Activated CD8-positive, alpha-beta T cell treated with anti-CD3 and anti-CD28 coated beads for 36 hours (primary cell): Measurements from ENCODE around the gene GNB1L. TPM values are rescaled to one million over a fixed set of nuclear protein-coding genes. Genes with fewer than 3 reads are reported as not detected.
A peak's percentile ranks its signal among the peaks of the same experiment; 100 is the strongest.

ENCODE experiments used
- ATAC-seq: fragments of 200-7000 bp; cut with Tn5 transposase; one replicate; pipeline ENCODE4 v1.10.0; 2021; ENCODE audit warnings: mild to moderate bottlenecking, moderate library complexity
- CTCF ChIA-PET: fragments of 350-600 bp; sonication (Branson Sonifier 250); formaldehyde crosslinking; loops from one replicate; lab custom pipeline; 2021; ENCODE audit warnings: antibody characterized with exemption; lab: Charles Lee
- POLR2A ChIA-PET: fragments of 350-600 bp; sonication (Branson Sonifier 250); formaldehyde crosslinking; loops from one replicate; lab custom pipeline; 2021; ENCODE audit warnings: antibody characterized with exemption; lab: Charles Lee
- DNase-seq: peaks from one replicate; pipeline ENCODE4 v3.0.0-alpha.2; 2020
- H3K27ac Mint-ChIP-seq: one replicate; pipeline ENCODE4 v1.8.0; 2021; ENCODE audit warnings: mild to moderate bottlenecking, mixed read lengths
- H3K27me3 Mint-ChIP-seq: one replicate; pipeline ENCODE4 v1.8.0; 2021; ENCODE audit warnings: mixed read lengths
- H3K36me3 Mint-ChIP-seq: one replicate; pipeline ENCODE4 v1.8.0; 2021; ENCODE audit warnings: low read depth, mixed read lengths
- H3K4me1 Mint-ChIP-seq: one replicate; pipeline ENCODE4 v1.8.0; 2021; ENCODE audit warnings: low read depth, mixed read lengths
- H3K4me3 Mint-ChIP-seq: one replicate; pipeline ENCODE4 v1.8.0; 2021; ENCODE audit warnings: mild to moderate bottlenecking, moderate library complexity, mixed read lengths
- H3K9me3 Mint-ChIP-seq: one replicate; pipeline ENCODE4 v1.8.0; 2021; ENCODE audit warnings: mixed read lengths
- intact Hi-C: fragments of 100-400 bp; cut with micrococcal nuclease; formaldehyde crosslinking; loops from one replicate; pipeline ENCODE4 v1.10.0; 2022
- total RNA-seq, 2 experiments: library from RNA; stranded (reverse); gene quantifications; one replicate each; pipeline ENCODE4 v1.2.3, GENCODE V29; 2021
- TF ChIP-seq, protein P1 (sequence below): fragments of 200-600 bp; IDR thresholded peaks from one replicate; pipeline ENCODE4 v1.8.0; 2022; ENCODE audit warnings: antibody characterized with exemption, mild to moderate bottlenecking

GNB1L gene
- total RNA-seq, 2 experiments from 2014 or later: 16.2 to 17.4 TPM

DNA sequence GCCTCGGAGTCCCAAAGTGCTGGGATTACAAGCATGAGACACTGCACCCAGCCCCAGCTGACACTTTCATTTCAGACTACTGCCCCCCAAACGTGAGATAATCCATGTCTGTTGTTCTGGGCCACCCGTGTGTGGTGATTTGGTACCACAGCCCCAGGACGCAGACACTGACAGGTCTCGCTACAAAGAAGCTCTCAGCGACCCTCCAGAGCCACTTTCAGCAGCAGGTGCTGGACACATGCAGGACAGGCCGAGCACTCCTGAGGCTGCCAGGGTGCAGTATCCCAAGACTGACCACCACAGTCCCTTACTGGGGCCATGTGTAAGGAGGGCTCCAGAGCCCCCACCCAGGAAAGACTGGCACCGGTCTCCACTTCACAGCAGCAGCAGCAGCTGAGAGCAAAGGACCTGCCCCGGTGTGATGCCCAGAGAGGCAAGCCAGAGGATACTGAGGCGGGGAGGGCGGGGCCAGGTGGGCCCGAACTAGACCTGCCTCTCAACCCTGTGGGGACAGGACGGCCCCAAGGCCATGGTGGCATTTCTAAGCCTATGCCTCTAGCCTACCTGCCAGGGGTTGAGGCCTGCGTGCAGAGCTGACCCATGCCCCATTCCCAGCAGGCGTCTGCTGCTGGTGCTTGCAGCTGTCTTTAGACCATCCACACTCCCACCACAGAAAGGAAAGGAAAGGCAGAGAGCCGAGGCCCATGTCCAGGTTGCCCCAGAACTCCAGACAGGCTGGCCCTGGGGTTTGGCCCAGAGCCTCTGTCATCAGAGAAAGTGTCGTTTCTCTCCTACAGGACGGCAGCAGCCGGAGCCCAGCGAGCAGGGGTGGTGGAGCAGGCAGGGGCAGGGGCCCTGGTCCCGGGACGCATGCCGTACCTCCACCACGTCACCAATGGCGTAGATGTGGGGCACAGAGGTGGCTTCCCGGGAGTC, 28.0 kb upstream of the GNB1L start:
- POLR2A ChIA-PET: no interaction called here
- intact Hi-C loops: no loop called here
- no peaks in the 10 kb centered on the region for H3K9me3 Mint-ChIP-seq
- no peak overlapping the region for H3K27ac Mint-ChIP-seq
- no peaks in the 10 kb centered on the region for H3K27me3 Mint-ChIP-seq
- H3K4me3 Mint-ChIP-seq: no peak overlapping the region
- no peak for ATAC-seq
- TF ChIP-seq, protein P1, sequence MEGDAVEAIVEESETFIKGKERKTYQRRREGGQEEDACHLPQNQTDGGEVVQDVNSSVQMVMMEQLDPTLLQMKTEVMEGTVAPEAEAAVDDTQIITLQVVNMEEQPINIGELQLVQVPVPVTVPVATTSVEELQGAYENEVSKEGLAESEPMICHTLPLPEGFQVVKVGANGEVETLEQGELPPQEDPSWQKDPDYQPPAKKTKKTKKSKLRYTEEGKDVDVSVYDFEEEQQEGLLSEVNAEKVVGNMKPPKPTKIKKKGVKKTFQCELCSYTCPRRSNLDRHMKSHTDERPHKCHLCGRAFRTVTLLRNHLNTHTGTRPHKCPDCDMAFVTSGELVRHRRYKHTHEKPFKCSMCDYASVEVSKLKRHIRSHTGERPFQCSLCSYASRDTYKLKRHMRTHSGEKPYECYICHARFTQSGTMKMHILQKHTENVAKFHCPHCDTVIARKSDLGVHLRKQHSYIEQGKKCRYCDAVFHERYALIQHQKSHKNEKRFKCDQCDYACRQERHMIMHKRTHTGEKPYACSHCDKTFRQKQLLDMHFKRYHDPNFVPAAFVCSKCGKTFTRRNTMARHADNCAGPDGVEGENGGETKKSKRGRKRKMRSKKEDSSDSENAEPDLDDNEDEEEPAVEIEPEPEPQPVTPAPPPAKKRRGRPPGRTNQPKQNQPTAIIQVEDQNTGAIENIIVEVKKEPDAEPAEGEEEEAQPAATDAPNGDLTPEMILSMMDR: no peak
- peak; percentile 0 for DNase-seq
- H3K36me3 Mint-ChIP-seq: no peaks in the 10 kb centered on the region
- CTCF ChIA-PET: interaction anchor here (1.5 to 4.6 kb wide), 2 partner anchors 152 kb away, joined by 5 to 26 read pairs; no protein-coding TSS in a partner anchor
- peaks cover 21% of the 10 kb centered on the region for H3K4me1 Mint-ChIP-seq

DNA sequence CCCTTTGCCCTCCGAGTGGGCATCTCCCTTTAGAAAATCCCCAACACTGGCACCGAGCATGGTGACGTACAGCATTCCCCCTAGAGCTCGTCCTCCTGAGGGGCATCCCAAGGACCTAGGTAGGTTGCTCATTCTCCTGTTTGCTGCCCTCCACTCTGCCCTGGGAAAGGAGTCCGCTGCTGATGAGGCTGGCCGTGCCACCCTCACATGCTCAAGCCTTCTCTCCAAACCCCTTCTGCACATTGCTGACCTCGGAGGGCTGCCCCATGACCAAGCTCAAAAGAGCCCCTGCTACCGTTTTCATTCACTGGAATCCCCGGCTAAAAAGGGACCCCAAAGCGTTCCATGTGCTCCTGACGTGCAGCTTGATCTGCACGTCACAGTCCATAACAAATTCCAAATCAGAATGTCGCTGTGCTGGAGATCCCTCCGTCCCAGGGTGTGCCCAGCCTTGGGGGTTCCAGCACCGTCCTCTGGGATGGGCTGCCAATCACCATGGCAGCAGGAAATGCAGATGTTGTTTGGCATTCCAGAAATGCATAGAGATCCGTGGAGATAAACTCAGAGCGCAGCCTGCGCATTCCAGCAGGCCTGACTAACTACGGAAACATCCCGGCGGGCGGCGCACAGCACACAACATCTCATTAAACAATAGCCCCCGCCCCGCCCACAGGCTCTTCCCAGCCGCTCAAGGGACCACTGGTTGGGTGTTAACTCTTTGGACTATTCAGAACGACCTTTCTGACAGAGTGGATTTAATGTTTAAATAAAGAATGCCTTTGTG, 26.3 kb upstream of the GNB1L start:
- H3K9me3 Mint-ChIP-seq: no peaks in the 10 kb centered on the region
- ChIA-PET CTCF (interaction anchor here (1.1 to 1.5 kb wide), 2 partner anchors 18 to 150 kb away, joined by 3 to 5 read pairs; no protein-coding TSS in a partner anchor), POLR2A (no interaction called here)
- H3K4me3 Mint-ChIP-seq: no peak overlapping the region
- no peaks in the 10 kb centered on the region for H3K36me3 Mint-ChIP-seq
- DNase-seq (no peak), ATAC-seq (no peak)
- peaks cover 5% of the 10 kb centered on the region for H3K4me1 Mint-ChIP-seq
- no peak overlapping the region for H3K27ac Mint-ChIP-seq
- intact Hi-C loops: no loop called here
- TF ChIP-seq, protein P1: no peak
- H3K27me3 Mint-ChIP-seq: no peaks in the 10 kb centered on the region

DNA sequence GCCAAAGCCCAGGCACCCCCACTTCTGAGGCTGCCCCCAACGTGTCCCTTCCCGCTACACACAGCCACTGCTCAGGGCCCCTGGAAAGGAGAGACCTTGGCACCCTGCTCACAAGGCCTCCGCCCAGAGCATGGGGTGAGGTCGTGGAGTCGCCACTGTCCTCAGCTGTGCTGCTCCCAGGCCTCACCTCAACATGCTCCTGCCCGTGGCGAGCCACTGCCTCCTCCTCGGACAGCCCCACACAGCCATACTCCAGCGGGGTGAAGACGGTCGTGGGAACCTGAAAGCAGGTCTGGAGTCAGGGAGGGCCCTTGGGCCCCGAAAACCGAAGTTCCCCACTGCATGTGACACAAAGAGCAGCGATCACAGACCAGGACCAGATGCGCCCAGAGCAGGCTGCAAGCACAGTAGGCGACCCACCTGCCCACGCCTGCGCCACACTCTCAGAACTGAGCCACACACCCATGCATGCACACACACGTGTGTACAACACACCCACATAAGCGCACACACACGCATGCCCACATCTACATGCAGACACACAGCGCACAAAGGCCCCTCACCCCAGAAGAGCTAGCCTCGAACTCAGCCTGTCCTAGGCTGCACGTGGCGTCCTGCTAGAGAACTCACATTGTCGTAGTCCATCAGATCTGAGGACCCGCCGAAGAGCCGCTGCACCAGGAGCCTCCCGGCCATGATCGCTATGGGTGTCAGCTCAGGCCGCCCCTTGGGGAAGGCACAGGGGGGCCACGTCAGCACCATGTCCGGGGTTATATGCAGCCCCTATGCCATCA, 25.5 kb upstream of the GNB1L start:
- POLR2A ChIA-PET: no interaction called here
- no peaks in the 10 kb centered on the region for H3K4me1 Mint-ChIP-seq

DNA sequence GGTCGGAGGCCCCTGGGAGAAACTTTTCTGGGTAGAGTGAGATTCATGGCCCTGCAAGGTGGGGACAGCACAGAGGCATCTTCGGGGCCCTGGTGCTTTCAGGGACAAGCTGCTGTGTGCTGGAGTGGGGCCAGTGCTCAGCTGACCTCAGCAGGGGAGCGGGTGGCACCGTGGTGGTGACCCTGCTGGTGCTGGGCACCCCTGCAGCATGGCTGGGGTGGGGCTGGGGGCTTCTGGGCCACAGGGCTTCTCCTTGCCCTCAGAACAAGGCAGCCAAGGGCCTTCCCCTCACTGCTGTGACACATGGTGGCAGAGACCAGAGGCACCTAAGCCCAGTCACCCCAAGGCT, 24.9 kb upstream of the GNB1L start:
- Mint-ChIP-seq H3K4me1 (peaks cover 3% of the 10 kb centered on the region), H3K27ac (no peak overlapping the region), H3K36me3 (no peaks in the 10 kb centered on the region), H3K4me3 (no peak overlapping the region), H3K27me3 (no peaks in the 10 kb centered on the region), H3K9me3 (no peaks in the 10 kb centered on the region)
- DNase-seq (peak; percentile 0), ATAC-seq (no peak)
- TF ChIP-seq, protein P1: no peak
- CTCF ChIA-PET: no interaction called here
- intact Hi-C loops: no loop called here
- POLR2A ChIA-PET: no interaction called here

More for the DNA sequence above, 25.5 kb upstream of the GNB1L start:
- DNase-seq: peak; percentile 0
- no peak overlapping the region for H3K27ac Mint-ChIP-seq
- TF ChIP-seq, protein P1: no peak
- no peak overlapping the region for H3K4me3 Mint-ChIP-seq
- intact Hi-C loops: no loop called here
- H3K27me3 Mint-ChIP-seq: no peaks in the 10 kb centered on the region
- H3K36me3 Mint-ChIP-seq: no peaks in the 10 kb centered on the region
- CTCF ChIA-PET: interaction anchor here (1.1 kb wide), 1 partner anchor 17 kb away, joined by 3 read pairs; no protein-coding TSS in a partner anchor
- H3K9me3 Mint-ChIP-seq: no peaks in the 10 kb centered on the region
- ATAC-seq: no peak
